Right atrium auricular region (tissue), 2 donors: Measurements from ENCODE around the gene OR1N2. TPM values are rescaled to one million over a fixed set of nuclear protein-coding genes. Genes with fewer than 3 reads are reported as not detected.

Source experiments
- DNase-seq: peaks from one replicate; pipeline ENCODE4 v3.0.0-alpha.2; 2019; ENCODE audit warnings: low spot score
- H3K27ac ChIP-seq, 2 donors: fragments of 200-600 bp; sonication (generic); 1 replicate in 1 of 2; 2 replicates in 1 of 2; pipeline ENCODE4 v1.5.1; 2016 to 2019
- H3K27me3 ChIP-seq, 2 donors: fragments of 200-600 bp; sonication (generic); one replicate each; pipeline versions ENCODE4 v1.5.1 to v1.6.0; 2017 to 2019
- H3K36me3 ChIP-seq: fragments of 200-600 bp; sonication (generic); one replicate; pipeline ENCODE4 v1.5.1; 2016
- H3K4me1 ChIP-seq, 2 donors: fragments of 200-600 bp; sonication (generic); one replicate each; pipeline versions ENCODE4 v1.5.1 to v1.6.0; 2017 to 2019
- H3K4me3 ChIP-seq, 2 donors: fragments of 200-600 bp; sonication (generic); 1 replicate in 1 of 2; 2 replicates in 1 of 2; pipeline ENCODE4 v1.5.1; 2017 to 2019; ENCODE audit warnings: mild to moderate bottlenecking in 1 of 2, moderate library complexity in 1 of 2
- H3K9me3 ChIP-seq, 2 donors: fragments of 200-600 bp; sonication (generic); one replicate each; pipeline ENCODE4 v1.5.1; 2019
- CTCF ChIP-seq, 2 donors: fragments of 200-600 bp; sonication (generic); IDR thresholded peaks; one replicate each; pipeline ENCODE4 v1.5.1; 2019; ENCODE audit warnings: antibody characterized with exemption in 2 of 2
- total RNA-seq, 2 donors: library from RNA; depleted of rRNA; stranded (reverse); fragments of >200 nt; gene quantifications; one replicate each; pipeline ENCODE4 v1.1.0, GENCODE V29; 2016

Gene OR1N2
- total RNA-seq, 2 donors from 2014 or later = not detected

- Histone ChIP-seq H3K4me3 (no peak overlapping the region), H3K27ac (no peak overlapping the region), H3K9me3 (peaks cover 0 to 5% of the 10 kb centered on the region in 2 donors), H3K27me3 (no peaks in the 10 kb centered on the region), H3K4me1 (no peaks in the 10 kb centered on the region), H3K36me3 (no peaks in the 10 kb centered on the region)
- no peak for DNase-seq
- no peak for TF ChIP-seq CTCF (IDR thresholded peaks at IDR 0.05)
Observed at GRCh38 chr9:122546196-122546595, 6.7 kb upstream of the OR1N2 start.

GRCh38 chr9:122551371-122551770 is 1.5 kb upstream of the OR1N2 start:
- TF ChIP-seq CTCF (IDR thresholded peaks at IDR 0.05) = no peak
- H3K27ac ChIP-seq = no peak overlapping the region
- no peaks in the 10 kb centered on the region for H3K27me3 ChIP-seq
- H3K36me3 ChIP-seq = no peaks in the 10 kb centered on the region
- no peak overlapping the region for H3K4me3 ChIP-seq
- H3K4me1 ChIP-seq = no peaks in the 10 kb centered on the region
- no peak for DNase-seq
- peaks cover 0 to 5% of the 10 kb centered on the region in 2 donors for H3K9me3 ChIP-seq

- no peak overlapping the region for H3K27ac ChIP-seq
- H3K9me3 ChIP-seq = peaks cover 0 to 7% of the 10 kb centered on the region in 2 donors
- no peaks in the 10 kb centered on the region for H3K4me1 ChIP-seq
- no peak for TF ChIP-seq CTCF (IDR thresholded peaks at IDR 0.05)
- H3K36me3 ChIP-seq = no peaks in the 10 kb centered on the region
- DNase-seq = no peak
- no peaks in the 10 kb centered on the region for H3K27me3 ChIP-seq
- H3K4me3 ChIP-seq = no peak overlapping the region
Observed at GRCh38 chr9:122561446-122561845, 8.5 kb downstream of the OR1N2 start.

- no peaks in the 10 kb centered on the region for H3K4me1 ChIP-seq
- H3K36me3 ChIP-seq = no peaks in the 10 kb centered on the region
- H3K27me3 ChIP-seq = no peaks in the 10 kb centered on the region
- no peak overlapping the region for H3K4me3 ChIP-seq
- H3K9me3 ChIP-seq = peaks cover 0 to 7% of the 10 kb centered on the region in 2 donors
- DNase-seq = no peak
- no peak for TF ChIP-seq CTCF (IDR thresholded peaks at IDR 0.05)
- H3K27ac ChIP-seq = no peak overlapping the region
Observed at GRCh38 chr9:122562134-122562760, 9.3 kb downstream of the OR1N2 start.

- TF ChIP-seq CTCF (IDR thresholded peaks at IDR 0.05) = no peak
- DNase-seq = no peak
- H3K4me1 ChIP-seq = no peaks in the 10 kb centered on the region
- H3K27ac ChIP-seq = no peak overlapping the region
- no peak overlapping the region for H3K4me3 ChIP-seq
- H3K27me3 ChIP-seq = no peaks in the 10 kb centered on the region
- no peaks in the 10 kb centered on the region for H3K36me3 ChIP-seq
- H3K9me3 ChIP-seq = peaks cover 0 to 7% of the 10 kb centered on the region in 2 donors
Observed at GRCh38 chr9:122567901-122568300, 15.0 kb downstream of the OR1N2 start.

- no peaks in the 10 kb centered on the region for H3K36me3 ChIP-seq
- peaks cover 0 to 7% of the 10 kb centered on the region in 2 donors for H3K9me3 ChIP-seq
Observed at GRCh38 chr9:122572456-122572855, 19.5 kb downstream of the OR1N2 start.

More at GRCh38 chr9:122572456-122572855, 19.5 kb downstream of the OR1N2 start:
- Histone ChIP-seq H3K4me1 (no peaks in the 10 kb centered on the region), H3K27me3 (no peaks in the 10 kb centered on the region), H3K27ac (no peak overlapping the region), H3K4me3 (no peak overlapping the region)
- TF ChIP-seq CTCF (IDR thresholded peaks at IDR 0.05) = no peak
- no peak for DNase-seq
